GM19238 (cell line): ENCODE measurements around the gene WDFY4.

Experiments used
- DNase-seq: peaks from one replicate; pipeline ENCODE4 v3.0.0; 2011; ENCODE audit warnings: low spot score; ENCODE audit not compliant: insufficient read length

WDFY4 gene

DNA sequence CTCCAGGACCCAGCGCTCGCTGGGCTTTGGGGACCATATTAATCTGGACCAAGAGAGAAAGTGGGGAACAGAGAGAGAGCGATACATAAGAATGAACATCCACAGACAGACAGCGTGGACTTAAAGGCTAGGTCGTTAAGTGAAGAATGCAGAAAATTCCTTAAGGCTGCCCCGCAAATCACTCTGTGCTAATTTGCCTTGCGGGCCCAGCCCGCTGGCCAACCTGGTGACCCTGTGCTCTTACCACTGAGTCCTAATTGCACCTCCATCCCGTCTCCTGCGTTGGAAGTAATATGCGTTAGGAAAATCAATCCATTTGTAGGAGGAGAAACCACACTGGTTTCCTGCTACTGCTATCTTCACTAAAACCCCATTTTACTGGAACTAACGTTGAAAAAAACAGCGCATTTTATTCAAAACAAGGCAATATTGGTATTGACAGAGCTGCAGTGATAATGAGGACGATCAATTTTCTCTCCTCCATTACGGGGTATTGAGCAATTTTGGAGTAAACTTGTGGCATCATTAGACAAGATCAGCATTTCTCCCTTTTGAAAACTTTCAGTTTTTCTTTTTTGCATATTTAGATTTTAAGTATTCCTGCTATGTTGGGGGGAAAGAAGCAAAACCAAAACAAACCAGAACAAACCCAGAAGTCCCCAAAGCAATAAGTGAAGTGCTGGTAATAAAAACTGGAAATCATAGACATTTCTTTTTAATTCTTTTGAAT is 85.2 kb downstream of the WDFY4 start:
- no peak for DNase-seq

DNA sequence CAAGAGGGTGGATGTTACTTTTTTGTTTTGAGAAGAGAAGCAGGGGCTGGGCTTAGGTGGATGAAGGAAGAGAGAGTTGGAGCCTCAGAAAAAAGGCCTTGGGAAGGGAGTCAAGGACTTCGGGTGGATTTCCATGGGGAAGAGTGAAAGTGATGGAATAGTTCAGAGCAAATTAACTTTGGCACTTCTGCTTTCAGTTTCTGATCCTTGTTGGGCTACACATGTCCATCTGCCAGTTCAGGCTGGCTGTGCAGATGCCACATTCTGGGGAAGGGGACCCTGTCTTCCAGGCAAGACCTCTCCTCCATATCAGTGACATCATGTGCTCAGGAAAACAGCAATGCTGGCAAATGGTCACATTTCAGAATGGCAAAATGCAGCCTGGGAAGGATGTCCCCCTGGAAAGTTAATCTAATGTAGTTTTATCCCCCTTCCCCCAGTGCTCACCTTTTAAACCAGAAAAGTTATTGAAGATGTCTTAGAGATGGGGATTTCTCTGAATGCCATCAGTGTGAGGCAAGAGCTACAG is 86.0 kb downstream of the WDFY4 start:
- DNase-seq = no peak

DNA sequence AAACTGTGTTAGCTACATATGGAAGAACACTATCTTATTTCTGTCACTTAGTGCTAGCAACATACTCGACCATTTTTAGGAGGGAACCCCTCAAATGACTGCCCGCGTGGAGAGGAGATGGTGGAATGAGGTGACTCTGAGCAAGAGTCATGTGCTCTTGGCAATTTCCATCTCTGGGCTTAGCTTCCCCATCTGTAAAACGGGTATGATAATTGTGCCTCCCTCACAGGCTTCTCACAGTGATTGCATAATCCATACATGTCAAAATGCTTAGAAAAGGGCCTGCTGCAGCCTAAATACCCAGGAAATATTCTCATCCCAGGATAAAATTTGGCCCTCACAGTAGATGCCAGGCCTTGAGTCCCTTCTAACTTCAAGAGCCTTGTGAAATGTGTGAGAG is 86.6 kb downstream of the WDFY4 start:
- DNase-seq = no peak

DNA sequence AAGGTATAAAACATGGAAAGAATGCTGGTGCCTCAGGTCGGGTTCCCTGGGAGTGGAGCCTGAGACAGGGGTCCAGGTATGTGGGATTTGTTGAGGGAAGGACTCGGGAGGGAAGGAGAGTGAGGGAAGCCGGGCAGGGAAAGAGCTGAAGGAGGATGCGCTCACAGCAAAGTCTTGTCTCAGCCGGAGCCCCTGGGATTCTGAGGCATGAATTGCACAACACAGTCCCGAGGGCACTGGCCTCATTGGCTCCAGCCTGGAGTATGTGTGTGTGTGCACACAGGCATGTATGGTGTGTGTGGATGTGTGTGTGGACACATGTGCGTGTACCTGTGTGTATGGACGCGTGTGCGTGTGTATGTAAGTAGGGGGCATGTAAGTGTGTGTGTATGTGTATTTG is 87.4 kb downstream of the WDFY4 start:
- DNase-seq = no peak

DNA sequence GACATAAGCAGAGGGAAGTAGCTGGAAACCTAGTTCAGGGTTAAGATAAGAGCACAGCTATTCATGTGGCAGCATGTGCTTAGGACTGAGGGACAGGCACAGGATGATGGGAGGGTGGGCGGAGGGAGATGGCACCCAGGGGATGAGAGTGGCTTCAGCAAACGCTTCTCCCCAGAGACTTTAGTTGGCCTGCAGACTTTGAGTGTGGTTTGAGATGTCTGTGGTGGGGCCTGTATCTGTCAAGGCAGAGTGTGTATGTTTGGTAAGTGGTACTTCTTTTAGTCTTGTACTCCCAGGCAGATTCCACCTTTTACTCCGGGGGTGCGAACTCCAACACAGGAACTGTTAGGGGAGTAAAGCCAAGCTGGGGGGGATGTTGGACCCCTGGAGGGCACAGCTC is 88.9 kb downstream of the WDFY4 start:
- peak; percentile 13 for DNase-seq

DNA sequence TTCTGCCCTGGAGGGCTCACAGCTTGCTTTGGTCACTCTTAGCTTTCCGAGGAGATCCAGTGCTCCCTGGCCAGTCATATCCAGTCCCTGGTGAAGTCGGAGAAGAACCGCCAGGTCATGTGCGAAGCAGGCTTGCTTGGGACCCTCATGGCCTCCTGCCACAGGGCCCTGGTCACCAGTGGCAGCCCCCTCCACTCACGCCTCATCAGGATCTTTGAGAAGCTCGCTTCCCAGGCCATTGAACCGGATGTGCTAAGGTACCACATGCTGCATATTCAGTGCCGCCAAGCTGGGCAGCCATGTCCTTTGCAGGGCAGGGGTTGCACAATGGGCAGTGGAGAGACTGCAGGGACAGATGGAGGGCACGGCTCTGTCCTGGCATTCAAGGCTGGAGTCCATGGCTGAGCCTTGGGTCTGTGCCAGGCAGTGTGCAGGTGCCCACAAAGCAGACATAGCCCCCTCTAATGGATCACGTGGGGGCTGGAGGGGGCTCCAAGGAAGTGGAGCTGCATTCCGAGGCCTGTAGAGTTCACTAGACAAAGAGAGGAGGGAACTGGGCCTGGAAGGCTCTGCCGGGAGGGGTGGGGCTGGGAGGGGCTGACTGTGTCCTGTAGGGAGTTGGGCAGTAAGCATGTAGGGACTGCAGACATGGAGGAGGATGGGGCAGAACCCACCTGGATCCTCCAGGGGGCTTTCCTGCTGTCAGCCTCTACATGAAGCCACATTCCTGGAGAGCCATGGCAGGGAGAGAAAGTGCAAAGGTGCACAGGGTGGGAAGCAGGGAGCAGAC is 89.9 kb downstream of the WDFY4 start:
- no peak for DNase-seq

DNA sequence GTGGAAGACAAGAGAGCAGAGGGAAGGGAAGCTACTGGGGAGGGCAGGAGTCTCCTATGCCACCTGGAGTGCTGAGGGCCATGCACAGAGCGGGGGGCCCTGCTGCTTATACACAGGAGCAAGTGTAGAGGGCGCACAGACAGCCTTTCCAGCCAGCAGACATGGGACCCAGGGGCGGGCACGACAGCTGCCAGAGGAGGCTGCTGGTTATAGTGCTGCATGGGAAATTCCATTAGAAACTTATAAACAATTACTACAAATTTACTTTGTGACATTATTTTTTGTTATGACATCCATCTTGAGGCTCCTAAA is 90.5 kb downstream of the WDFY4 start:
- DNase-seq = no peak

DNA sequence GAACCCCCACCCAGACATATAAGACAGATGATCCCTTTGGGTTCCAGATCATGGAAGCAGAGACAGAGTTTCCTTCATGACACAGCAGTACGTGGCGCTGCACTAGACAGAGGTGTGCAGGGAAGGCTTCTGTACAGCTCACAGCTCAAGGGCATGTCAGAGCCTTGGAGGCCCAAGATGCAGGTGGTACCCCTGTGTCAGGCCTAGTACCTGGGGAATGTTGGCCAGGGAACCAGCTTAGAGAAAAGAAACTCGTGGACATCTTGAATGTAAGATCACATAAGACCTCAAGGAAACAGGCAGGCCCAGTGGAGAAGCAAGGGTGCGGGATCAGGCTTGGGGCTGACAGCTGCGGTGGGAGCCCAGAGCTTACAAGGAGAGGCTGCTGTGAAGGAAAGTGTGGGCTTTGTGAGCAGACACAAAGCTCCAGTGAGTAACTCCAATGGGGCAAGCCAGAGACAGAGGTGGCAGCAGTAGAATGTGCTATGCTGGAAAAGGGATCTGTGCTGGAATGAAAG is 91.4 kb downstream of the WDFY4 start:
- DNase-seq = no peak

DNA sequence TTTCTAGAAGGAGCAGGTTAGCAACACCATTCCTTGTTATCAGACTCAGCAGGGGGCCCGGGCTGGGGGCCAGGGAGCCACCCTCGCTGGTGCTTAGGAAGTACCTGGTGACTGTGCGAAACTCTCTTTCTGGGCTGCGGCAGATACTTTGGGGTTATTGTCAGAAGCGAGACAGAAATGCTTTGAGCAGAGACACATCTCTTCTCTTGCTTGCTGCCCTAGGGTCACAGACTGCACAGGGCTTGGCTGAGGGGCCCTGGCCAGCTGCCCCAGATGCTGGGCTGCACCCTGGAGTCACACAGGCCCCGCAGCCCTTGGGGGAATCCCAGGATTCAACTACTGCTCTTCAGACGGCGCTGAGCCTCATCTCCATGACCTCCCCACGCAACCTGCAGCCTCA is 91.9 kb downstream of the WDFY4 start:
- no peak for DNase-seq

DNA sequence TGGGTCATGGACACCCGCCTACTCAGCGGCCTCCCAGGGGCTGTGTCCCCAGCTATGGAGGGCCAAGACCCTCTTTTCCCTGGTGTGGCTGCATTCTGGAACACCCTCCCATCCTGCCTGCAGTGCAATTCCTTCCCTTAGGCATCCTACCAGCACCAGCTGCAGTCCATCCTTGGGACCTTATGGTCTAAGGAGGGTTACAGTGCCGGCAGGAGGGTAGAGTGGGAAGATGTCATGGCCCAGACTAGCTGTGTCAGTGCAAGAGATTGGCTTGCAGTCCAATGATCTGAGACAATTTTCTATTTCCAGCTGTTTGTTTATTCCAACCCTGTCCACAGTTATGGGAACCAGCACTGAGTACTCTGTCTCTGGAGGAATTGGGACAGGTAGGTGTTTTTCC is 92.4 kb downstream of the WDFY4 start:
- no peak for DNase-seq

DNA sequence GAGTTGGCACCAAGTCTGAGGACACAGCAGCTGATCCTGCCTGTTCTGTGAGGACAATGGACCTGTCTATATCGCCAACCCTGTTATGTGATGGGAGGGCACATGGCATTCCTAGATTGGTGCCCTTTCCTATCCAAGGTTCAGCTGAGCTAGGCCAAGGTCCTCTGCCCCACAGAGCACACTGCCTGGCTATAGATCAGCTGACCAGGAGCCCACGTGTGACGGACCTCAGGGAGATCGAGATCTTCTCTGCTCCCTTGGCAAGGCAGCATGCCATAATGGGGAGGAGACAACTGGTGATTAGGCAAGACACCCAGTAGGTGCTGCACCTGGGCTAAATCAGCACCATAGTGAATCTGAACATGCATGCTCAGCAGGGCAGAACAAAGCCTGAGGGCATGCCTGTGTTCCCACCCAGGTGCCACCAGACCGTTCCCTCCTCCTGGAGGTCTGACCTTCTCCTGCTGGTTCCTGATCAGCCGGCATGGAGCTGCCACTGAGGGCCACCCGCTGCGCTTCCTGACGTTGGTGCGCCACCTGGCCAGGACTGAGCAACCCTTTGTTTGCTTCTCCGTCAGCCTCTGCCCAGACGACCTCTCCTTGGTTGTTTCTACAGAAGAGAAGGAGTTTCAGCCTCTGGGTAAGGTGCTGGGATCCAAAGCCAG is 93.7 kb downstream of the WDFY4 start:
- DNase-seq = no peak

DNA sequence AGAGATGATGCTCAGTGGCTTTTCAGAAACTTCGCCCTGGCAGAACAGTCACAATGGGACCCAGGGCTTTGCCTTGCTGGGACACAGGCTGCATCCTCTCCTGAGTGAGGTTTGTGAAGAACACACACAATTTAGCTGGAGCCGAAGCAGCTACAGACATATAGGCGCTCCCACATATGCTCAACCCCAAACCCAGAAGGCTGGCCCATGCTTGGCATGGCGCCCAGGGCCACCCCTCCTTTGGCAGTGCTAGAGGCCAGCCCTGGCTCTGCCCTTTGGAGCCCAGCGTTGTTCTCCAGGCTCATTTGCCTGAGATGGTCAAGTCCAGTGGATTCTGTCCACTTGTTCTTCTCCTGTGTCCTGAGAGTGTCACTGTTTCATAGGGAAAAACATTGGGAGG is 94.4 kb downstream of the WDFY4 start:
- no peak for DNase-seq

DNA sequence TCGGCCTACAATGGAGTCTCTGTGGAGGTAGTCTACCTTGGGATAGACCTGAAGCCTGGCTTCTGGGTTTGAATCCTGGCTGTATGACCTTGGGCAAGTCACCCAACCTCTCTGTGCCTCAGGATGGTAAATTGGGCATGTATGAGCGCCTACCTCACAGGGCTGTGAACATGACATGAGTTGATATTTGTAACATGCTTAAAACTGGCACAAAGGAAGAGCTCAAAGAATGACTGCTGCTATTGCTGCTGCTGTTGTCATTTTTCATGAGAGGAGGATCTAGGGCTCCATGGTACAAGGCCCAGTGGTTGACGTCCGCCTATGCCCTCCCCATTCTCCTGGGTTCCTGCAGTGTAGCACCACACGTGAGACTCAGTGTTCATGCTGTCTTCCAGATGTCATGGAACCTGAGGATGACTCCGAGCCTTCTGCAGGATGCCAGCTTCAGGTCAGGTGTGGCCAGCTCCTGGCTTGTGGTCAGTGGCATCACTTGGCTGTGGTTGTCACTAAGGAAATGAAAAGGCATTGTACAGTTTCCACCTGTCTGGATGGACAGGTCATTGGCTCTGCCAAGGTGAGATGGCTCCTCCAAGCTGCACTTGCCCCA is 95.0 kb downstream of the WDFY4 start:
- no peak for DNase-seq

DNA sequence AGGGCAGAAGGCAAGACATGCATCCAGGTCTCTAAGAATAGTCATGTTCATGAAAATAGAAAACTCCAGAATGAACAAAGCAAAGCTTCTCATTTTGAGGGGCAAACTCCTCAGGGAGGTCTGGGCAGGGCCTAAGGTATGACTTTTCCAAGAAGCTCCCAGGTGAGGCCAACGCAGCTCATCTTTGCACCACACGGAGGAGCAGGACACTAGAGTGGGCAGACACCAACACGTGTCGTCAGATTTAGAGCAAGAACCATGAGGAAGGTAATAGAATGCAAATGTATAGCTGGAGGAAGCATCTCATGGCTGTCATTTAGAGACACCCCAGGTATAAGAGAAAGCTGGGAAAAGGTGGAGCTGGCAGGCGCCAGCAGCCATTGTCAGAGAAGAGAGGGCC is 95.7 kb downstream of the WDFY4 start:
- no peak for DNase-seq

DNA sequence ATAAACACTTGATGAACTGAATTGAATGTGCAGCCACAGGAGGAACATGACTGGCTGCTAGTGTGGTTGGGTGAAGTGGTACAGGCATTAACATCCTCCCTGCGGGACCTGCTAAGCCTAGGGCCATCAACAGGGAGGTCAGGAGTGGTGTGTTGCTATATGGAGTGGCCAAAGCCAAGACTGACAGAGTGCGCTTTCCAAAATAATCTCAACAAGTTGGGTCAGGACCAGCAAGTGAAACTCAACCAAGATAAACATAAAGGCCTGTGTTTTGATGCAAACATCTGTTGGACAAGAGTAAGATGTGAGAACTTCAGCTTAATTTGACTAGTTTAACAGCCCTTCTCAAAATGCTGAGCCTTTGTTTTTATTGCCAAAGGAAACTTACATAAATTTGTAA is 97.7 kb downstream of the WDFY4 start:
- no peak for DNase-seq

DNA sequence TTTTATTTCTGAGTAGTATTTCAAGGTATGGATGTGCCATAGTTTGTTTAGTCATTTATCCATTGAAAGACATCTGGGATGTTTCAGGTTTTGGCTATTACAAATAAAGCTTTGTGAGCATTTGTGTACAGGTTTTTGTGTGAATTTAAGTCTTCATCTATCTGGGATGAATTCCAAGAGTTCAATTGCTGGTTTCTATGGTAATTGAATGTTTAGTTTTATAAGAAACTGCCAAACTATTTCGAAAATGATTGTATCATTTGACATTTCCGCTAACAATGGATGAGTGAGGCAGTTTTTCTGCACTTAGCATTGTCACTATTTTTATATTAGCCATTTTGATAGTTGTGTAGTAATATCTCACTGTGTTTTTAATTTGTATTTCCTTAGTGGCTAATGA is 99.4 kb downstream of the WDFY4 start:
- DNase-seq = no peak

DNA sequence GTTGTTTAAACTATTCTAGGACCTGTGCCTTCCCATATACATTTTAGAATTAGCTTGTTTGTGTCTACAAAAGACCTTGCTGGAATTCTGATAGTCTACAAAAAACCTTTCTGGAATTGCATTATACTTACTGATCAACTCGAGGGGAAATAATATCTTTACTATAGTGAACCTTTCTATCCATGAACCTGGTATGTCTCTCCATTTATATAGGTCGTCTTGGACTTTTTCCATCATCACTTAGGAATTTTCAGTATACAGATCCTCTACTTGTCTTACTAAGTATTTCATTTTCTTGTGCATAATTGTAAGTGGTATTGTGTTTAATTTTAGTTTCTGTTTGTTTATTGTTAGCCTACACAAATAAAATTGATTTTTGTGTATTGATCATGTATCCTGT is 101.1 kb downstream of the WDFY4 start:
- DNase-seq = no peak

DNA sequence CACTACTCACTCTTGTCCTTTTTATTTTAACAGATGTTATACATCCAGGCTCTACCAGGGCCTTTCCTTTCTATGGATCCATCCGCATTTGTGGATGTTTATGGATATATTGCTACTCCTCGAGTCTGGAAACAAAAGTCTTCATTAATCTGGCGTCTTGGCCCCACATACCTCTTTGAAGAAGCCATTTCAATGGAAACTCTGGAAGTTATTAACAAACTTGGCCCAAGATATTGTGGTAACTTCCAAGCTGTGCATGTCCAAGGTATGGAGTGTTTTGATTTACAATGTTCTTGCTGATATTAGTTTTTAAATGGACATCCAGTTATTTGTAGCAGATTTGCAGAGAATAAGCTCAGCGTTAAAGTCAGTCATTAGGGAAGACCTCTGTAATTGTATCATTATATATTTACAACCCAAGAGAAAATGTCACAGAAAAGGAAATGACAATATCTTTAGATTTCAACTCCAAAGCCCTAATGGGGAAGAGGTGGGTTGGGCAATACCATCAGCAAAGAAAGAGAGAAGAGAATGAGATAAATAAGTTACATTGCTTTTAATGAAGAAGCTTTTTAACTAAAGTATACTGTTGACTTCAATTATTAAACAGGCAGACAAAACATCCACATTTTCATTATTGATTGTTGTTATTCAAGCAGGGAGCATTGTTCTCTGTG is 102.1 kb downstream of the WDFY4 start:
- no peak for DNase-seq

DNA sequence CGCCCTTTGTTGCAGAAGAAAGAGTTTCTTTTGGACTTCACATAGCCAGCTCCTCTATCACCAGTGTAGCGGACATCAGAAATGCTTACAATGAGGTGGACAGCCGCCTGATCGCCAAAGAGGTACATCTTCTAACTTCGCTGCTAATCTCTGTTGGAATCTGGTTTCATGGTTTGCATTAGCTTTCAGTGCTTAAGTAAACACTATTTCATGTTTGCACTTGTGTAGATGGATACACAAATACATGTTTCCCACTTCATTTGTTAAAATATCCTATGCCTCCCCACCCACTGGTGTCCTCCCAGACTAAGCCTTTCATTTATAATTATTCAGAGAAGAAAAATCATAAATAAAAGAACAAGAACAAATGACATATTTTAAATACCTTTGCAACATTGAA is 103.9 kb downstream of the WDFY4 start:
- DNase-seq = no peak

DNA sequence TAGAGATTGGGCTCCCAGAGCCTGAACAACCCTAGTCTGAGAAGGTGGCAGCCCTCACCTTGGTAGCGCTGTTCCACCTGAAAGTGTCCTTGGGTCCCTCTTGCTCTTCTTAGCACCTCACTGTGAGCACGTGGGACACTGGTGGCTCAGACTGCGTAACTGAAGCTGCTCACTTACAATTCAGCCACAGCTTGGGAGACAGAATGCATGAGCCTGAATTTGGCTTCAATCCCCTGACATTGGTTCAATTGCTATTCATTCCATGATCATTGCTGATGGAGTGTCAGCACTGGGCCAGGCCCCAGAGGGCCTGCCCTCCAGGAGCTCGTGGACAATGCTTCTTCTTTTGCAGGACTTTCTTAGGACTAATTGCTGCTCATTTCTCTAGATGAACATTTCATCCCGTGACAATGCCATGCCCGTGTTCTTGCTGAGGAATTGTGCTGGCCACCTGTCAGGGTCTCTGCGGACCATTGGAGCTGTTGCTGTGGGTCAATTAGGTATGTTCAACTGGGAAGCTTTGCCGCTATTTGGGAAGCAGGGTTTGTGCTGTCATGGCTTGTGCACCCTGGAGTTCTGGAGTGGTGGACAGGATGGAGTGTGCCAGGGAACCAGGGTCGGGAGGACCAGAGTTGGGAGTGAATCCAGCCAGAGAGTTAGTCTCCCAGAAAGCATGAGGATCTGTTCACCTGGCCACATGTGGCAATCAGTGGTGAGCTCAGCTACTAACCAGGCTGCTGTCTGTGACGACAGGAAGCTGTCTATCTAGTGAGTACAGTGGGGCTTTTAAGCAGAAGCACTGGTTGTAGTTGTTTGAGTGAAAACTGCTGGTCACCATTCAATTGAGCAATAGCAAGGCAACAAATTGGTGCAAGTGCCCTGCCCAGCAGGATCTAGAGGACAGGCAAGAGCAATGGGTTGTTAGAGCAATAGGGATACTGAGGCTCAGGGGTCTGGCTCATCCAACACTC is 105.1 kb downstream of the WDFY4 start:
- DNase-seq = no peak
